Activated CD4-positive, alpha-beta T cell treated with anti-CD3 and anti-CD28 coated beads, Interleukin-2, amount 50 U/mL, for 24 hours (primary cell): Measurements from ENCODE around the gene MEAK7.

Source experiments
- DNase-seq, 2 donors: peaks; one replicate each; pipeline ENCODE4 v3.0.0-alpha.2; 2020; ENCODE audit warnings: low read depth in 1 of 2, low spot score in 1 of 2

The MEAK7 gene

GRCh38 chr16:84495506-84495905 lies 9.0 kb downstream of the MEAK7 start:
- no peak for DNase-seq

- no peak for DNase-seq
These were observed 15.3 kb downstream of the MEAK7 start for GRCh38 chr16:84489131-84489530.

DNA sequence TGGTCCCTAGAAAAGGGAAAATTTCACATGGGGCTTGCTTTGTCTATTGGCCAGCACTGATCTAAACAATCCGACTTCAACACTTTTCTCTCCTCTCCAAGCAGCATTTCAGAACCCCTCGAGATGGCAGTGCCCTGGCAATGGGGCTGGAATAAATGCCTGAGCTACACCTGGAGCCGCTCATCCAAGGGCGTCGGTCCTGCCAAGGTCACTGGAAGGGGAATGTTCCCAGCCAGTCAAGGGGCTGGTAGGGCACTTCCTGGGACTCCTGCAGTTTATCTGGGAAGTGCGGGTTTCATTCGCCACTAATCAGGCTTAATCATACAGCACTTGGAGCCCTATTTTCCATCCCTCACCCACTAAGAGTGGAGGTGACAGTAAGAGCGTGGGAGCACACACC lies 17.1 kb downstream of the MEAK7 start:
- DNase-seq: no peak

GRCh38 chr16:84486551-84487235 lies 17.8 kb downstream of the MEAK7 start:
- DNase-seq: no peak

- DNase-seq: no peak
These were observed 18.3 kb downstream of the MEAK7 start for GRCh38 chr16:84486126-84486525.

DNA sequence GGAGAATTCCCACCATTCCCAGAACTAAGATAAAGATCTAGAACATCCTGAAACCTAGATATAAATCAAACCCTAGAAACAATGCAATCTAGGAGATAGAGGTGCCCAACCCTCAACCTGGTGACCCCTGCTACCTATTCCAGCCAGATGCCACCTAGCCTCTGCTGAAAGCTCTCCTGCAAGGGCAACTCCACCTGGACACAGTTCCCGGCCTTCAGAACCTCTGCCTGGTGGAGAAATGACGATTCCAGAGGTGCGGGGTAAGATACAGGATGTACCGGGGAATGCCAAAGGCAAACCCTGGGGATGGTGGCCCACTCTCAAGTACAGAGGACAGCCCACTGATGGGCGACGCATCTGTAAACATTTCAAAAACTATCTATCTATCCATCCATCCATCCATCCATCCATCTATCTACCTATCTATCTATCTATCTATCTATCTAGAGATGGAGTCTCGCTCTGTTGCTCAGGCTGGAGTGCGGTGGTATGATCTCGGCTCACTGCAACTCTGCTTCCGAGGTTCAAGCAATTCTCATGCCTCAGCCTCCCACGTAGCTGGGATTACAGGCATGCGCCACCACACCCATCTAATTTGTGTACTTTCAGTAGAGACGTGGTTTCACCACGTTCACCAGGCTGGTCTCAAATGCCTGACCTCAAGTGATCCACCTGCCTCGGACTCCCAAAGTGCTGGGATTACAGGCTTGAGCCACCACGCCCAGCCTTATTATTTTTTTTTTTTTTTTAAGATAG lies 19.0 kb downstream of the MEAK7 start:
- DNase-seq: no peak

- no peak for DNase-seq
These were observed 19.7 kb downstream of the MEAK7 start for GRCh38 chr16:84484579-84485254.

- DNase-seq: no peak
These were observed 20.4 kb downstream of the MEAK7 start for GRCh38 chr16:84483882-84484565.

- no peak for DNase-seq
These were observed 21.2 kb downstream of the MEAK7 start for GRCh38 chr16:84482951-84483881.

GRCh38 chr16:84482001-84482891 lies 22.2 kb downstream of the MEAK7 start:
- DNase-seq: no peak

DNA sequence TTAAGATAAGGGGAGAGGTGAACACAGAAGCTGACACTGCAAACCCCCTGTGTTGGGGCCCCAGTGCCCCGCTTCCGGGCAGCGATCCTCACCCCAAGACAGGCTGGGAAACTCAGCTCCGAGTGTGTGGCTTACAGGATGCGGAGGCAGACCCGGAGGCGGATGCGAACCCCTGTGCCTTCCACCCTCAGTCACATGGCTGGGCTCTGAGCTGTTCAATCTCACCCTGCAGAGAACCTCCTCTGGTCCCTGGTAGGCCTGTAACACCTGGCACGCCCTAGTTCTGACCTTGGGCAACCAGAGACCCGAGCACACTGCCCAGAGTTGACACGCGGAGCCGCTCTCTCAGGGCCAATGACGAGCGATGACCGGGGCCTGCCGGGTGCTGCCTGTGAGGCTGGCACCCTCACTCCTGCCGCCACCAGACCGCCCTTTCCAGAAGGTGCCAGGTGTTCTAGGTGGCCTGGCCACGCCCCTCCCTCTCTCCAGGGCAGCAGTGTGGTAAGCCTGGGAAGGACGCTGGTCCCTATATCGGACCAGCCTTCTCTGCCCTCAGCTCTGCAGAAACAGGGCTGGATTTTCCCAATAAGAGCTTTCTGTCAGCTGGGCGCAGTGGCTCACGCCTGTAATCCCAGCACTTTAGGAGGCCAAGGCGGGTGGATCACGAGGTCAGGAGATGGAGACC lies 23.3 kb downstream of the MEAK7 start:
- no peak for DNase-seq

GRCh38 chr16:84479716-84480450 lies 24.6 kb downstream of the MEAK7 start:
- no peak for DNase-seq

- no peak for DNase-seq
These were observed 26.1 kb downstream of the MEAK7 start for GRCh38 chr16:84478172-84478947.

DNA sequence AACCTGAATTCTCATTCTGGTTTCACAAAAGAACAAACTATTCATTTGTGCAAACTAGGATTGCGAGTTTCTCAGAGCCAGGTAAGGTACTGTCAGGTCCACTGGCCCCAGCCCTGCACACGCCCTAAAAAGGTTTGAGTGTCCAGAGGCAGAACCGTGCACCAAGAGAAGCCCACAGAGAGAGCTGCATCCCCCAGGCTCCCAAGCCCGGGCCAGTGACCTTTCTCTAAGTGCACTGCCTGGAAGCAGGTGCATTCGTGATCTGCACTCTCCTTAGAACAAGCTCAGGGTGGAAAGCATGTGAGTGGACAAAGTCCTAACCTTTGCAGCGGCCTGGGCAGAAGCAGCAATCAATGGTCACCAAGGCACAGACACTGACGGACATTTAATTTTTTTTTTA lies 26.8 kb downstream of the MEAK7 start:
- no peak for DNase-seq

- no peak for DNase-seq
These were observed 28.1 kb downstream of the MEAK7 start for GRCh38 chr16:84476401-84476800.

- no peak for DNase-seq
These were observed 28.7 kb downstream of the MEAK7 start for GRCh38 chr16:84475643-84476240.

DNA sequence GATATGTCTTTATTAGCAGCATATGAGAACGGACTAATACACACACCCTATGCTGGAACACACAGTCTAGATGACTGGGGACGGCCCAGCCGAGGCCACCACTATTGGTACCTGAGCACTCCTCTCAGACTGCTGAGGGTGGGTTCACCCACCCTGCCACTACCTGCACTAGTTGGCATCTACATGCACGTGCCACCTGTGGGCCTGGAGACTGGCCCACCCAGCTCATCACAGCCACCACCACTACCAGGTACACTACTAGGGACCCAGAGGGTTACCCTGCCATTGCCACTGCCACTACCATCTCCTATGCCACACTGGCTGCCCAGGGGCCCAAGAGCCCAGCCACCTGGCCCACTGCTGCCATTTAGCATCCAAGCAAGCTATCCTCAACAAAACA lies 32.5 kb downstream of the MEAK7 start:
- DNase-seq: no peak
